Measurements from ENCODE around the gene USB1.

Gene USB1

DNA sequence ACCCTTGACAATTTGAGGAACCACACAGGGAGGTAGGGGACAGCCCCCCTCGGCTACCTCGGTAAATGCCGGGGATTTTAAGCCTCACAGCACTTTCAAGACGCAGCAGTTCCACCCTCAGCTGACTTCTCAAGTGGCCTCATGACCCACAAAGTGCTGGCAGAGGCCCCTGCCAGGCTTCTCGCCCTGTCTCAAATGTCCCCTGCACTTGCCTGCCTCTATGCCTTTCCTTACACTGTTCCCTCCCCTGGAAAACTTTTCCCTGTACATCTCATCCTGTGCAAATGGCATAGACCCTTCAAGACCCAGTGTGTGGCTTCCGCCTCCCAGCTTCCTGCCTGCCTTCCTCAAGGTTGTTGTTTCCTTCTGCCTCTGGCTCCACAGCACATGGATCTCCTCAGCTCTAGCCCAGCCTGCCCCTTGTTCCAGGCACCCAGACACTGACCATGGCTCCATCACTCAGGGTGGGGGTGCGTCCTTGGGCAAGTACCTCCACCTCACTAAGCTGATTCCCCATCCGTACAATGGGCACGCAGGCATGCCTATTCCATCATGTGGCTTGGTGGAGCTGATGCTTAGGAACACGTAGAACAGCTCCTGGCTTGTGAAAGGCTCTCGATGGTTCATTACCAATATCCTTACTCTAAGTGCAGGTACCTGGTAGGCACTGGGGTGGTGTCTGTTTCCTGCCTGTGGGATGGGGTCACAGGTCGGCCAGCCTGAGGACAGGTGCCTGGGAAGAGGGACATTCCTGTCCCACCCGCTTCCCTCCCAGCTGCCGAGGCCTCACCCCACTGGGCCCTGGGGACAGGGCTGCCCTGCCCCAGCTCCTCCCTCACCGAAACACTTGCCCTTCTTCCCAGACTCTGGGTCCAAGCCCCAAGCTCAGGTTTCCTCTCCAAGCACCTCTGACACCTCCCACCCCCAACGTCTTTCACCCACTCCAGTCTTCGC is 48.3 kb downstream of the USB1 start:
- DNase-seq: no peak

DNA sequence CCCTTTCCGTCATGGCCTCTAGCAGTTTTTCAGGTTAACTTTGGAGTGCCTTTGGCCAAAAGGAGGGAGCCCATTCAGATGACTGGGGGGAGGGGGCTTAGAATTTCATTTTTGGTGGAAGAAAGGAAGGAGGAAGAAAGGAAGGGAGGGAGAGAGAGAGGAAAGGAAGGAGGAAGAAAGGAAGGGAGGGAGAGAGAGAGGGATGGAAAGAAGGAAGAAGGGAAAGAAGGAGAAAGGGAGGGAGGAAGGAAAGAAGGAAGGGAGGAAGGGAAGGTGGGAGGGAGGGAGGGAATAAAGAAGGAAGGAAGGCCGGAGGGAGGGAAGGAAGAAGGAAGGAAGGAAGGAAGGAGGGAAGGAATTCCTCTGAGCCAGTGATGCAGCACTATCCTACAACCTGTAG is 50.1 kb downstream of the USB1 start:
- no peak for DNase-seq

DNA sequence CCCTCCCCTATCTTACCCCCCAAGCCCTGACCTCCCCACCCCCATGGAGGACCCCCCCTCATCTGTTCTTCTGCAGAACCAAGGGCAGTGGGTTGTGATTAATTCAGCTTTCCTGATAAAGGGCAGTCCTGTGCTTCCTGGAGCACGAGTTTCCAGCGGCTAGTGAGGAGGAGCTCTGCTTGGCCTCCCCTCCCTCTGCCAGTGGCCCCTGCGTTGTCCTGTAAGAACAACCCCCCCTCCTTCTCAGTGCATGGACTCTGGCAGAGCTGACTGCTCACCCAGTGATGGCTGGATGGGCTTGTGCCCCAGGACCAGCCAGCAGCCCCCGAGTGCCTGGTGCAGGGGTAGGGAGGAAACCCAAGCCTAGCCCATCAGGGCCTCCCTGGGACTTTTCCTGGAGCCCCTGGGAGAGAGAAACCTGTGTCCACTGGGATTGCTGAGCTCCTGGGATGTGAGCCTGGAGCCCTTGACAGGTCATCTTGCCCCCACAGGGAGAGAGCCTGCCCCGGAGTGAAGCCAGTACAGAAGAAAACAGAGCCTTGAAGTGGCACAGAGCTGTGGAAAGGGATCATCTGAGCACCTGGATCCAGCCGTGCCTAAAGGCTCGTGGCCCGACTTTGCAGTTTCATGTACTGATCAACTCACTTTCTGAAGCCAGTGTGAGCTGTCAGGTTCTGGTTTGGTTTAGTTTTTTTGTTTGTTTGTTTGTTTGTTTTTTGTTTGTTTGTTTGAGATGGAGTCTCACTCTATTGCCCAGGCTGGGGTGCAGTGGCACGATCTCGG is 50.8 kb downstream of the USB1 start:
- DNase-seq: no peak

DNA sequence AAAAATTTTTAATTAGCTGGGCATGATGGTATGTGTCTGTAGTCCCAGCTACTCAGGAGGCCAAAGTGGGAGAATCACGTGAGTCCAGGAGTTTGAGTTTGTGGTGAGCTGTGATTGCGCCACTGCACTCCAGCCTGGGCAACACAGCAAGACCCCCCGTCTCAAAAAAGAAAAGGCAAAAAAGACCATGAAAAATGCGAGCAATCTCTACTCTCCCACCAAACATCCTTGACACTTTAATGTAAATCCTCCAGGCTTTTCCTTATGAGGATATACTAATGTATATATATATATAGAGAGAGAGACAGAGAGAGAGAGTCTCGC is 52.4 kb downstream of the USB1 start:
- no peak for DNase-seq

DNA sequence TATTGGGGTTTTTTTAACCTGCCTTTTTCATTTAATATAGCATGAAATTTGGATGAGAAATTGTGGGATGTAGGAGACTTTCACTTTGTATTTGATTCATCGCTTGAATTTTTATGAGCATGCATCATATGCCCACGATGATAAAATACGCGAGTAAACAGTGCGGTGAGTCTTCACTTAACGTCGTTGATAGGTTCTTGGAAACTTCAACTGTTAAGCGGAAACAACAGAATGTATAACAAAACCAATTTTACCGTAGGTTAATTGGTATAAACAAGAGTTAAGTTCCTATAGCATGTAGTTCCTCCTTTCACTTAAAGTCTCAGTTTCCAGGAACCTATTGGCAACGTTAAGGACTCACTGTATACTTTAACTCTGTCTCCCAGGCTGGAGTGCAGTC is 53.1 kb downstream of the USB1 start:
- DNase-seq: no peak

DNA sequence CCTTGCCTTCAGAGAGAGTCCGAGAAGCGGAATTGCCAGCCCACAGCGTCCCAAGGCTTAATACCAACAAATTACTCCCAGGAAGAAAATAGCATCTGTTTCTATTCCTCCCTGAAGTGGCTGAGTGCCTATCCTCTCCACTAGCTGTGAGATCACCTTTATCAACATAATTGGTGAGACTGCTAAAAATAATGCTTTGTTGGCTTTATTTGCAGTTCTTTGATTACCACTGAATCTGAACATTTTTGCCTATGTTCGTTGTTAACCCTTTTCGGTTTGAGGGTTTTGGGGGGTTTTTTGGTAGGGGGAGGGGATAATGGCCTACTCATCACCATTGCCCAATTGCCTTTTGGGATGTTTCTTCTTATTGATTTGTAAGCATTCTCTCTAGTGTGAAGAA is 55.4 kb downstream of the USB1 start:
- no peak for DNase-seq

DNA sequence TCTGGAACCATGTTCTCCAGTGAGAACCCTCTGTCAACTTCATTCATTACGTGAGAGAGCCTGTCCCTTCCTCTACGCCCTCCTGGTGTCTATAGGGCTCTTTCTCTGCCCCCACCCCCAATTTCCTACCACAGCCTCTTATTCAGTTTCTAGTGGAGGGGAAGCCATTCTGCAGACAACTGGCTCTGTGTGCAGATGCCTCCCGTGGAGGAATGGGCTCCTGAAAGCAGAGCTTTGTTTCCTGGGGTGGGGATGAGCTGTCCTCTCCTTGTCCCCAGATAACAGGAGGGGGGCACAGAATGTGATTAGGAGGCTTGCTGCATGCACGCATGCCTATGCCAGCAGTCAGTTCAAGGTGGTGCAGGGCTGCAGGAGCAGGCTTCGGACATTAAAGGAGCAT is 55.9 kb downstream of the USB1 start:
- no peak for DNase-seq

DNA sequence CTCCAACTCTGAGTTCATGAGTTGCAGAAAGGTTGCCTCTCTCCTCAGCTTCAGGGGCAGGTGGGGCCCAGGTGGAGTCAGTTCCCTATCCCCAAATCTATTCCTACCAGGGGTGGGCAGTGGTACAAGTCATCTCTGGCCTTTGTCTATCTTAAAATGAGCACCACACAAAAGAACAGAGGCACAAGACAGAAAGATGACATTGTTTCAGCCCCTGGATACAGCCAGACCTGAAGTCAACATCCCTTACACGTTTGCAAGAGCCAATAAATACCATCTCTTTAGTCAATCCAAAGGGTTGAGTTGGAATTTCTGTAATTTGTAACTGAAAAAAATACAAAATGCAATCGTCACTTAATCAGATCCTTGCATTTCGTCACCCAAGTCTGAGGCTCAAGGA is 56.6 kb downstream of the USB1 start:
- no peak for DNase-seq

DNA sequence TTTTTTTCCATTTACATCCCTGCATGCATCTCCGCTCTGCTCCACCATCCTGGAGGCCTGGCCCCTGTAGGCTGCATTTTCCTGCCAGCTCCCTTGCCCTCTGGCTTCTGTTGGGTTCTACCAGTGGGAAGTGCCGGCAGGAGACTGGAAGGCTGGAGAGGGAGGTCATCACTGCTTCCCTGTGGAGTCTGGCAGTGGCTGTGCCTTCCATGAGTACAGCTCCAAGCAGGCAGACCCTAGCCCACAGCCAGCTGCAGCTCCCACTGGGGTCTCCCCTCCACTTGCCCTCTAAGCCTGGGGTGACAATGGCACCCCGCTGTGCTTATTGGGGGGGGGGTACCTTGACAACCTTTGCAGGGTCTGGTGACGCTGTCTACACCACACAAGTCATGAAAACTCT is 61.6 kb downstream of the USB1 start:
- no peak for DNase-seq

DNA sequence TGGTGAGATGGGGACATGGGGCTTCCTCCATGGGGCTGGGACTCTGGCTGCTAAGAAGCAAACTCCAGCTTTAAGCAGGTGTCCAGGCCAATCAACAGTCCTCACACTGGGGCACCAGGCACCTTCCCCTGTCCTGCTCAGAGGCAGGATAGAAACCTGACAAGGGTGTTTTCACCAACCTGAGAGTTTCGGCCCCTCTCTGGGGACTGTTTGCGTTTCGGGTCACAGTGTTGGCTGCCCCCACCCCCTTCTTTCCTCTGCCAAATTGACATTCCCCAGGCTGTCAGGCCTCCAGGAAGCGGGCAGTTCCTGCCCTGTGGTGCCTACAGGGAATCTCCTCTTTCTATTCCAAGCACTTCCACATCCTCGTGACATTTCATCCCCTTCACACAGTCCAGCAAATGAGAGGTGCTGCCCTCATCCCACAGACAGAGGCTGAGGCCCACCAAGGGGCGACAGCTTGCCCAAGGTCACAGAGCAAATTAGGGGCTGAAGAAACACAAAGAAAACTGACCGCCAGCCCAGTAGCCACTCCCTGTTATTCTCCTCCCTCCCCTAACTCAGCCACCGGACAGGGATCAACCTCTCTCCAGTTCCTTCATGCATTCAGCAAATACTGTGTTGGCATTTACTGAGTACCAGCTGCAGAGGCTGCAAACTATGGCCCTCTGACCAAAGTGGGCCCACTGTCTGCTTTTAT is 62.3 kb downstream of the USB1 start:
- DNase-seq: no peak

DNA sequence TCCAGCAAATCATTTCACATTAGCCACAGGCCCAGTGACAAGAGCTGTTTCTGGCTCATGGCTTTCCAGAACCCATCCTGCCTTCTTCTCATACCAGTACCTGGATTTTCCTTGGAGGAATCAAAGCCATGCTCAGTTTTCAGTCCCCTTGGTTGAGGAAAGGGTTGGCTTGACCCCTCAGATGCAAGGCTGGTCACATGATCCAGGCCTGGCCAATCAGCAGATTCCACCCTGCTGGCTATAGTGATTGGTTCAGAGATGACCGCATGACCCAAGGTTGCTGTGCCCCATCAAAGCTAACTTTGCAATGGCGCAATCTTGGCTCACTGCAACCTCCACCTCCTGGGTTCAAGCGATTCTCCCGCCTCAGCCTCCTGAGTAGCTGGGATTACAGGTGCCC is 69.4 kb downstream of the USB1 start:
- no peak for DNase-seq
